Activated B cell treated with CpG ODN at 0.5 μM for 24 hours (primary cell): ENCODE measurements around the gene ROR1. TPM values are rescaled to one million over a fixed set of nuclear protein-coding genes. Genes with fewer than 3 reads are reported as not detected.

Experiments used
- ATAC-seq: fragments of 200-7000 bp; cut with Tn5 transposase; one replicate; pipeline ENCODE4 v1.10.0; 2021; ENCODE audit warnings: low read depth, mild to moderate bottlenecking, moderate library complexity
- CTCF ChIA-PET: fragments of 350-600 bp; sonication (Branson Sonifier 250); formaldehyde crosslinking; loops from one replicate; lab custom pipeline; 2021; ENCODE audit warnings: antibody characterized with exemption; lab: Charles Lee
- POLR2A ChIA-PET: fragments of 350-600 bp; sonication (Branson Sonifier 250); formaldehyde crosslinking; loops from one replicate; lab custom pipeline; 2021; ENCODE audit warnings: antibody characterized with exemption; lab: Charles Lee
- DNase-seq: peaks from one replicate; pipeline ENCODE4 v3.0.0; 2022
- H3K27ac Mint-ChIP-seq: one replicate; pipeline ENCODE4 v1.8.0; 2020; ENCODE audit warnings: mixed read lengths
- H3K27me3 Mint-ChIP-seq: one replicate; pipeline ENCODE4 v1.8.0; 2021; ENCODE audit warnings: mixed read lengths
- H3K36me3 Mint-ChIP-seq: one replicate; pipeline ENCODE4 v1.8.0; 2021; ENCODE audit warnings: low read depth, mixed read lengths
- H3K4me1 Mint-ChIP-seq: one replicate; pipeline ENCODE4 v1.8.0; 2021; ENCODE audit warnings: mixed read lengths
- H3K4me3 Mint-ChIP-seq: one replicate; pipeline ENCODE4 v1.8.0; 2020; ENCODE audit warnings: mild to moderate bottlenecking, mixed read lengths
- H3K9me3 Mint-ChIP-seq: one replicate; pipeline ENCODE4 v1.8.0; 2020; ENCODE audit warnings: mixed read lengths
- CTCF ChIP-seq: fragments of 200-600 bp; IDR thresholded peaks from one replicate; pipeline ENCODE4 v1.8.0; 2022; ENCODE audit warnings: antibody characterized with exemption, mild to moderate bottlenecking
- intact Hi-C: fragments of 100-400 bp; cut with micrococcal nuclease; formaldehyde crosslinking; loops from one replicate; pipeline ENCODE4 v1.15.1; 2024
- total RNA-seq: library from RNA; stranded (reverse); gene quantifications from 2 replicates; pipeline ENCODE4 v1.2.3, GENCODE V29; 2022

Gene ROR1
- total RNA-seq, 1 donor from 2014 or later = 2.2 TPM

- POLR2A ChIA-PET = no interaction called here
- peaks cover 4% of the 10 kb centered on the region for H3K27me3 Mint-ChIP-seq
- DNase-seq = no peak
- H3K4me3 Mint-ChIP-seq = no peak overlapping the region
- no peak overlapping the region for H3K27ac Mint-ChIP-seq
- no peaks in the 10 kb centered on the region for H3K9me3 Mint-ChIP-seq
- H3K4me1 Mint-ChIP-seq = no peaks in the 10 kb centered on the region
- intact Hi-C loops = no loop called here
- CTCF ChIA-PET = no interaction called here
- H3K36me3 Mint-ChIP-seq = no peaks in the 10 kb centered on the region
- ATAC-seq = no peak
- no peak for TF ChIP-seq CTCF
These were observed 265.6 kb downstream of the ROR1 start for GRCh38 chr1:64039390-64039926.

- Mint-ChIP-seq H3K9me3 (no peaks in the 10 kb centered on the region), H3K4me1 (no peaks in the 10 kb centered on the region), H3K27me3 (peaks cover 4% of the 10 kb centered on the region), H3K4me3 (no peak overlapping the region), H3K27ac (no peak overlapping the region), H3K36me3 (no peaks in the 10 kb centered on the region)
- no peak for TF ChIP-seq CTCF
- ChIA-PET CTCF (no interaction called here), POLR2A (no interaction called here)
- DNase-seq (no peak), ATAC-seq (no peak)
- intact Hi-C loops = no loop called here
These were observed 267.7 kb downstream of the ROR1 start for GRCh38 chr1:64041371-64042131.

- DNase-seq = no peak
- no peak for TF ChIP-seq CTCF
- CTCF ChIA-PET = no interaction called here
- Mint-ChIP-seq H3K9me3 (no peaks in the 10 kb centered on the region), H3K4me3 (no peak overlapping the region), H3K27ac (no peak overlapping the region), H3K36me3 (no peaks in the 10 kb centered on the region), H3K27me3 (peaks cover 4% of the 10 kb centered on the region), H3K4me1 (no peaks in the 10 kb centered on the region)
- no peak for ATAC-seq
- intact Hi-C loops = no loop called here
- POLR2A ChIA-PET = no interaction called here
These were observed 268.7 kb downstream of the ROR1 start for GRCh38 chr1:64042331-64043100.

- no peak for DNase-seq
- Mint-ChIP-seq H3K4me1 (no peaks in the 10 kb centered on the region), H3K4me3 (no peak overlapping the region), H3K27ac (no peak overlapping the region), H3K9me3 (no peaks in the 10 kb centered on the region), H3K36me3 (no peaks in the 10 kb centered on the region), H3K27me3 (peaks cover 4% of the 10 kb centered on the region)
- TF ChIP-seq CTCF = no peak
- CTCF ChIA-PET = no interaction called here
- ATAC-seq = no peak
- intact Hi-C loops = no loop called here
- POLR2A ChIA-PET = no interaction called here
These were observed 269.5 kb downstream of the ROR1 start for GRCh38 chr1:64043288-64043687.

- ATAC-seq (no peak), DNase-seq (no peak)
- Mint-ChIP-seq H3K27ac (no peak overlapping the region), H3K9me3 (no peaks in the 10 kb centered on the region), H3K27me3 (peaks cover 4% of the 10 kb centered on the region), H3K36me3 (no peaks in the 10 kb centered on the region), H3K4me1 (no peaks in the 10 kb centered on the region), H3K4me3 (no peak overlapping the region)
- intact Hi-C loops = no loop called here
- TF ChIP-seq CTCF = no peak
- ChIA-PET CTCF (no interaction called here), POLR2A (no interaction called here)
These were observed 270.2 kb downstream of the ROR1 start for GRCh38 chr1:64043976-64044375.
